DND-41 (cell line): ENCODE data around the gene KCNAB2.

ENCODE experiments used
- ATAC-seq: fragments of 200-7000 bp; cut with Tn5 transposase; 3 replicates; pipeline ENCODE4 v1.9.1; 2021; ENCODE audit warnings: low read depth; ENCODE audit not compliant: insufficient read depth
- DNase-seq: peaks from one replicate; pipeline ENCODE4 v3.0.0-alpha.2; 2020
- H2AFZ ChIP-seq: 2 replicates; pipeline ENCODE4 v1.6.0; 2012; ENCODE audit warnings: low read depth, low read length
- H3K27ac ChIP-seq: 2 replicates; pipeline ENCODE4 v1.5.1; 2012; ENCODE audit warnings: low read length, inconsistent platforms
- H3K27me3 ChIP-seq: fragments of 200-600 bp; sonication (generic); 2 replicates; pipeline ENCODE4 v1.6.0; 2012; ENCODE audit warnings: low read length, mild to moderate bottlenecking, inconsistent platforms; ENCODE audit not compliant: insufficient read depth, poor library complexity
- H3K36me3 ChIP-seq: 2 replicates; pipeline ENCODE4 v1.5.1; 2012; ENCODE audit warnings: low read length, inconsistent platforms; ENCODE audit not compliant: insufficient read depth
- H3K4me1 ChIP-seq: 2 replicates; pipeline ENCODE4 v1.5.1; 2012; ENCODE audit warnings: mild to moderate bottlenecking, low read length; ENCODE audit not compliant: insufficient read depth
- H3K4me2 ChIP-seq: 2 replicates; pipeline ENCODE4 v1.6.0; 2012; ENCODE audit warnings: mild to moderate bottlenecking, moderate library complexity, low read length, inconsistent platforms; ENCODE audit not compliant: insufficient read depth
- H3K4me3 ChIP-seq, 2 experiments: fragments of 200-600 bp in 1 of 2; shearing (Covaris generic) in 1 of 2; 2 replicates each; pipeline ENCODE4 v1.5.1; 2012 to 2016; ENCODE audit warnings: inconsistent platforms in 2 of 2, low read length in 2 of 2, mild to moderate bottlenecking in 2 of 2, low read depth in 1 of 2, moderate library complexity in 1 of 2
- H3K79me2 ChIP-seq: 2 replicates; pipeline ENCODE4 v1.6.0; 2012; ENCODE audit warnings: low read length, inconsistent platforms; ENCODE audit not compliant: insufficient read depth
- H3K9ac ChIP-seq: 2 replicates; pipeline ENCODE4 v1.6.0; 2012; ENCODE audit warnings: low read depth, mild to moderate bottlenecking, inconsistent platforms, low read length, moderate library complexity
- H3K9me3 ChIP-seq: 2 replicates; pipeline ENCODE4 v1.5.1; 2012; ENCODE audit warnings: low read length, moderate library complexity, mild to moderate bottlenecking, inconsistent platforms; ENCODE audit not compliant: insufficient read depth, severe bottlenecking
- H4K20me1 ChIP-seq: 2 replicates; pipeline ENCODE4 v1.6.0; 2012; ENCODE audit warnings: low read length; ENCODE audit not compliant: insufficient read depth
- EZH2 ChIP-seq: IDR thresholded peaks from 3 replicates; pipeline ENCODE4 v1.6.1; 2012; ENCODE audit warnings: borderline replicate concordance, low read depth, mild to moderate bottlenecking, moderate library complexity, low read length, inconsistent platforms; ENCODE audit not compliant: severe bottlenecking
- TF ChIP-seq, protein P1 (sequence below): IDR thresholded peaks from 2 replicates; pipeline ENCODE4 v1.5.1; 2012; ENCODE audit warnings: borderline replicate concordance, low read length, moderate library complexity, mild to moderate bottlenecking; ENCODE audit not compliant: poor library complexity, severe bottlenecking; ENCODE audit errors: extremely low read depth

The KCNAB2 gene

DNA sequence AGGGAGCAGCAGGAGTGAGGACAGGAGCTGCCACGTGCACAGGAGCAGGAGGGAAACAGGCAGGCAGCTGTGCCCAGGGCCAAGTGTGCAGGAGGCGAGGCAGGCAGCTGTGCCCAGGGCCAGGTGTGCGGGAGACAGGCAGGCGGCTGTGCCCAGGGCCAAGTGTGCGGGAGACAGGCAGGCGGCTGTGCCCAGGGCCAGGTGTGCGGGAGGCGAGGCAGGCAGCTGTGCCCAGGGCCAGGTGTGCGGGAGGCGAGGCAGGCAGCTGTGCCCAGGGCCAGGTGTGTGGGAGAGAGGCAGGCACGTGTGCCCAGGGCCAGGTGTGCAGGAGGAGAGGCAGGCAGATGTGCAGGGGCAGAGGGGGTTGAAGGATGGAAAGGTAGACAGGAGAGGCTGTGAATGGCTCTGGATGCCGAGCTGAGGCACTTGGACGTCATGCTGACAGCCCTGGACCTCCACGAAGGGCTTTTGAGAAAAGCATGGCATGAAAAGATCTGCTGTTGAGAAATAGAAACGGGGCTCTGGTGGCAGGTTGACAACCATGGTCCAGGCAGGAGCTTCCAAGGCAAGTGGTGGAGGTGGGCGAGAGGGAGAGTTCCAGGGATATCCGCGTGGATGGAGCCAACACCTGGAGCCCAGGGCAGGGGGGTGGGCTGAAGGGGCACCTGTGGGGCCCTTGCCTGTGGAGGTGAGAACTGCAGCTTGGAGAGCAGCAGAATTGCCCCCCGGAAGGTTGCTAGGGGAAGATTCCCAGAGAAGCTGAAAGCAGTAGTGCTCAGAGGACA, 34.3 kb upstream of the KCNAB2 start:
- Histone ChIP-seq H2AFZ (no peak overlapping the region), H3K27ac (no peak overlapping the region), H4K20me1 (peaks cover 56% of the 10 kb centered on the region), H3K4me1 (no peaks in the 10 kb centered on the region), H3K9me3 (no peaks in the 10 kb centered on the region), H3K4me2 (no peak overlapping the region), H3K79me2 (no peaks in the 10 kb centered on the region), H3K27me3 (no peaks in the 10 kb centered on the region), H3K36me3 (0 out of 2 replicates have a peak, but pooled peaks cover 3% of the 10 kb centered on the region), H3K9ac (no peak overlapping the region), H3K4me3 (no peak overlapping the region)
- DNase-seq (no peak), ATAC-seq (no peak)
- TF ChIP-seq EZH2, result no peak
- TF ChIP-seq, protein P1, sequence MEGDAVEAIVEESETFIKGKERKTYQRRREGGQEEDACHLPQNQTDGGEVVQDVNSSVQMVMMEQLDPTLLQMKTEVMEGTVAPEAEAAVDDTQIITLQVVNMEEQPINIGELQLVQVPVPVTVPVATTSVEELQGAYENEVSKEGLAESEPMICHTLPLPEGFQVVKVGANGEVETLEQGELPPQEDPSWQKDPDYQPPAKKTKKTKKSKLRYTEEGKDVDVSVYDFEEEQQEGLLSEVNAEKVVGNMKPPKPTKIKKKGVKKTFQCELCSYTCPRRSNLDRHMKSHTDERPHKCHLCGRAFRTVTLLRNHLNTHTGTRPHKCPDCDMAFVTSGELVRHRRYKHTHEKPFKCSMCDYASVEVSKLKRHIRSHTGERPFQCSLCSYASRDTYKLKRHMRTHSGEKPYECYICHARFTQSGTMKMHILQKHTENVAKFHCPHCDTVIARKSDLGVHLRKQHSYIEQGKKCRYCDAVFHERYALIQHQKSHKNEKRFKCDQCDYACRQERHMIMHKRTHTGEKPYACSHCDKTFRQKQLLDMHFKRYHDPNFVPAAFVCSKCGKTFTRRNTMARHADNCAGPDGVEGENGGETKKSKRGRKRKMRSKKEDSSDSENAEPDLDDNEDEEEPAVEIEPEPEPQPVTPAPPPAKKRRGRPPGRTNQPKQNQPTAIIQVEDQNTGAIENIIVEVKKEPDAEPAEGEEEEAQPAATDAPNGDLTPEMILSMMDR, result no peak

DNA sequence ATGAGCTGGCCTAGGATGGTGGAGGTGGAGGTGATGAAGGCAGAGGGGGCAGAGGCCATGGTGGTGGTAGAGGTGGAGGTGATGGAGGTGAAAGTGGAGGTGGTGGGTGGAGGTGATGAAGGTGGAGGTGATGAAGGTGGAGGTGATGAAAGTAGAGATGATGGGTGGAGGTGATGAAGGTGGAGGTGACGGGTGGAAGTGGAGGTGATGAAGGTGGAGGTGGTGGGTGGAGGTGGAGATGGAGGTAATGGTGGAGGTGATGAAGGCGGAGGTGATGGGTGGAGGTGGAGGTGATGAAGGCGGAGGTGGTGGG, 33.8 kb upstream of the KCNAB2 start:
- no peak for TF ChIP-seq EZH2
- TF ChIP-seq, protein P1, result no peak
- ATAC-seq, result no peak
- no peak for DNase-seq
- no peak overlapping the region for H3K4me2 ChIP-seq
- no peaks in the 10 kb centered on the region for H3K79me2 ChIP-seq
- H3K9ac ChIP-seq, result no peak overlapping the region
- peaks cover 57% of the 10 kb centered on the region for H4K20me1 ChIP-seq
- no peaks in the 10 kb centered on the region for H3K4me1 ChIP-seq
- H3K4me3 ChIP-seq, result no peak overlapping the region
- H3K27ac ChIP-seq, result no peak overlapping the region
- H3K36me3 ChIP-seq, result 0 out of 2 replicates have a peak, but pooled peaks cover 3% of the 10 kb centered on the region
- no peak overlapping the region for H2AFZ ChIP-seq
- H3K9me3 ChIP-seq, result no peaks in the 10 kb centered on the region
- no peaks in the 10 kb centered on the region for H3K27me3 ChIP-seq

DNA sequence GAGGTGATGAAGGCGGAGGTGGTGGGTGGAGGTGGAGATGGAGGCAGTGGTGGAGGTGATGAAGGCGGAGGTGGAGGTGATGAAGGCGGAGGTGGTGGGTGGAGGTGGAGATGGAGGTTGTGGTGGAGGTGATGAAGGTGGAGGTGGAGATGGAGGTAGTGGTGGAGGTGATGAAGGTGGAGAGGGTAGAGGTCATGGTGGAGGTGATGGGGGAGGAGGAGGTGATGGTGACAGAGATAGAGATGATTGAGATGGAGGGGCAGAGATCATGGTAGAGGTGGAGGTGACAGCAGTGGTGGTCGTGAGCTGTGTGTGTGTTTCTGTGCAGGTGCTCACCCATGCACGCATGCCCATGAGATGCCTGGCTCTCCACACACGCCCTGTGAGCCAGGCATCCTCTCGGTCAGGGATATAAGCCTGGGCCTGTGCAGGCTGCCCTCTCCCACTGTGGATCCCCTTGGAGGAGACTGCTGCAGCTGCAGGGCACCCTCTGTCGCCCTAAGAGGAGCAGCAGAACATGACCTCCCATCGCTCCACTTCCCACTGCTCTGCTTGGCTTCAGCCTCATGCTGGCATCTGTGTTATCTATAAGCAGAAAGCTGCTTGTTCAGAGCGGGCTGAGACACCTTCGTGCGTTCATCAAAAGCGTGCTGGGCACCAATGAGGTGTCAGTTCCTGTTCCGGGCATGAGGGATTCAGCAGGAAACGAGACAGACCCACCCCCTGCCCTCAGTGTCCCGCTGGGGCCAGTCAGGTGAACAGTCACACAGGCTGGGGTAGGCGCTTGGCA, 33.0 kb upstream of the KCNAB2 start:
- H3K36me3 ChIP-seq, result 0 out of 2 replicates have a peak, but pooled peaks cover 3% of the 10 kb centered on the region
- no peaks in the 10 kb centered on the region for H3K79me2 ChIP-seq
- ATAC-seq (no peak), DNase-seq (no peak)
- H3K9me3 ChIP-seq, result no peaks in the 10 kb centered on the region
- H3K27me3 ChIP-seq, result no peaks in the 10 kb centered on the region
- no peak overlapping the region for H3K27ac ChIP-seq
- H2AFZ ChIP-seq, result no peak overlapping the region
- H3K4me1 ChIP-seq, result no peaks in the 10 kb centered on the region
- H3K4me3 ChIP-seq, result no peak overlapping the region
- H4K20me1 ChIP-seq, result peaks cover 52% of the 10 kb centered on the region
- no peak overlapping the region for H3K9ac ChIP-seq
- TF ChIP-seq, protein P1, result no peak
- TF ChIP-seq EZH2, result no peak
- no peak overlapping the region for H3K4me2 ChIP-seq
